ENCODE results near the gene HESX1. TPM values are rescaled to one million over a fixed set of nuclear protein-coding genes. Genes with fewer than 3 reads are reported as not detected.

Gene HESX1
- total and polyA plus RNA-seq, 9 of the 15 experiments (the other 6 are each of a cell fraction or from before 2014, with no cell fraction given) = 0.16 to 1.2 (median 0.76) TPM

DNA sequence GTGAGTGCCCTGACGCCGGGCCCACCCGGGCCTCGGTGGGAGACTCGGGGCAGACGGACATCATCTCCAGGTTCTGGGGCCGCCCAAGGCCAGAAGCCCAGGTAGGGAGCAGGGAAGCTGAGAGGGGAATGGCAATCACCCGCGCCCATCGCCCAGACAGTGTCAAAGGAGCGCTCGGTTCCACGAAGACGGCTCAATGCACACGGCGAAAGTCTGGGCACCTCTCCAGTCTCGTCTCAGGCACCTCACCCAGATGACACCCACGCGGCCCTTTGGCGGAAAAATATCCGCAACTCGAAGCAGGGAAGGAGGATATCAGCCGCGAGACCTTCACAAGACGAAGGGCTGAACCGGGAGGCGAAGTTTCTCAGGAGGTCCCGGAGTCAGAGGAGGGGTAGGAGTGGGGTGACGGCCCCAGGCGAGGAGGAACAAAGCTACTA, 35.5 kb downstream of the HESX1 start:
- POLR2A ChIA-PET = interaction anchor here (0.6 kb wide), 1 partner anchor 423 kb away, joined by 3 read pairs; no protein-coding TSS in a partner anchor
- Histone ChIP-seq H3K4me1 (replicated peaks in 1 of 2; ENCODE audit: control insufficient read depth in 2 of 2, insufficient read depth in 2 of 2, low read length in 2 of 2) (peaks cover 0 to 13% of the 10 kb centered on the region in 2 experiments; a peak in 2 of 5 replicates), H3K9me1 (ENCODE audit: control insufficient read depth, insufficient read depth, low read length) (no peaks in the 10 kb centered on the region), H3K4me3 (no peak overlapping the region), H3K27ac (ENCODE audit: extremely low read depth, low read depth, low read length) (no peak overlapping the region), H3K9me3 (replicated peaks; ENCODE audit: control insufficient read depth, insufficient read depth, low read depth, low read length) (no peaks in the 10 kb centered on the region), H3K27me3 (ENCODE audit: control insufficient read depth in 2 of 2, insufficient read depth in 2 of 2, low read length in 2 of 2) (peaks cover 13 to 38% of the 10 kb centered on the region in 2 experiments), H3K9ac (ENCODE audit: insufficient read depth in 1 of 2, low read depth in 2 of 2, low read length in 2 of 2) (no peak overlapping the region), H3K4me2 (ENCODE audit: insufficient read depth, low read length) (no peak overlapping the region), H4K20me1 (replicated peaks; ENCODE audit: control insufficient read depth, insufficient read depth, low read length) (no peaks in the 10 kb centered on the region), H2AFZ (ENCODE audit: low read depth, low read length) (no peak overlapping the region), H3K36me3 (ENCODE audit: control insufficient read depth, insufficient read depth, low read length) (no peaks in the 10 kb centered on the region), H3K79me2 (ENCODE audit: control insufficient read depth, insufficient read depth, low read length) (no peaks in the 10 kb centered on the region)
- TF ChIP-seq PHF21A (IDR thresholded peaks at IDR 0.05; ENCODE audit: borderline replicate concordance, low read depth) (no peak), MYC (IDR thresholded peaks at IDR 0.05; ENCODE audit: low read depth, low read length) (no peak), MYC (CRISPR knock-in tag; IDR thresholded peaks at IDR 0.05; ENCODE audit: borderline replicate concordance, low read depth) (no peak), ZNF445 (CRISPR knock-in tag; IDR thresholded peaks at IDR 0.05; ENCODE audit: low read depth) (no peak), GMEB1 (CRISPR knock-in tag; IDR thresholded peaks at IDR 0.05) (no peak), CREB3L1 (IDR thresholded peaks at IDR 0.05; ENCODE audit: borderline replicate concordance, low read depth) (no peak), CCNT2 (IDR thresholded peaks at IDR 0.05; ENCODE audit: borderline replicate concordance, extremely low read depth, insufficient read length, low read depth, low read length) (no peak), SMARCB1 (IDR thresholded peaks at IDR 0.05; ENCODE audit: insufficient read length, low read depth) (no peak), PTTG1 (tag; IDR thresholded peaks at IDR 0.05; ENCODE audit: low read depth) (no peak), ZNF766 (CRISPR knock-in tag; conservative IDR thresholded peaks at IDR 0.05) (no peak), NR2C2 (CRISPR knock-in tag; IDR thresholded peaks at IDR 0.05) (no peak), NR2C2 (tag; IDR thresholded peaks at IDR 0.05) (no peak)
- CTCF ChIA-PET (ENCODE audit: low intra/inter-chr PET ratio) = interaction anchor here (0.5 kb wide), 1 partner anchor 218 kb away, joined by 3 read pairs; no protein-coding TSS in a partner anchor
- ATAC-seq = no peak
- intact Hi-C loops (cut with micrococcal nuclease) = loop anchor here (10.0 kb wide), 1 partner anchor 169 kb away; no protein-coding TSS in a partner anchor
- FAIRE-seq = no peak
- BruUV-seq (replicated peaks) = no TSS peak
- WGBS (ENCODE audit: insufficient coverage, low coverage, missing lambda C conversion rate) = 26% methylated on average over 17 of the region's 30 CpGs
- DNase-seq (ENCODE audit: extremely low read depth in 1 of 4, low spot score in 3 of 4) = no peak
- in situ Hi-C loops (cut with MboI) = no loop called here
